HEK293 (cell line): ENCODE measurements around the gene IL17RC.

ENCODE experiments used
- CTCF ChIP-seq: fragments of 450-650 bp; formaldehyde crosslinking; IDR thresholded peaks from 2 replicates; pipeline ENCODE4 v1.5.1; 2016; ENCODE audit warnings: missing biosample characterization, missing genetic modification characterization
- PRDM1 ChIP-seq: fragments of 450-650 bp; formaldehyde crosslinking; IDR thresholded peaks from 2 replicates; pipeline ENCODE4; 2016; ENCODE audit warnings: missing biosample characterization, missing genetic modification characterization
- ZBTB21 ChIP-seq: fragments of 450-650 bp; formaldehyde crosslinking; IDR thresholded peaks from 2 replicates; pipeline ENCODE4 v1.5.1; 2017; ENCODE audit warnings: missing biosample characterization, missing genetic modification characterization
- ZNF10 ChIP-seq: fragments of 450-650 bp; formaldehyde crosslinking; IDR thresholded peaks from 2 replicates; pipeline ENCODE4 v1.5.1; 2017; ENCODE audit warnings: missing biosample characterization, missing genetic modification characterization
- ZNF174 ChIP-seq: fragments of 450-650 bp; formaldehyde crosslinking; IDR thresholded peaks from 2 replicates; pipeline ENCODE4 v1.5.0; 2017; ENCODE audit warnings: missing biosample characterization, mild to moderate bottlenecking, missing genetic modification characterization
- ZNF549 ChIP-seq: fragments of 450-650 bp; IDR thresholded peaks from 2 replicates; pipeline ENCODE4 v1.5.1; 2018; ENCODE audit warnings: missing biosample characterization, missing genetic modification characterization, mild to moderate bottlenecking, inconsistent platforms, moderate library complexity
- ZNF580 ChIP-seq: fragments of 450-650 bp; formaldehyde crosslinking; IDR thresholded peaks from 2 replicates; pipeline ENCODE4 v1.5.1; 2016; ENCODE audit warnings: missing biosample characterization, missing genetic modification characterization
- ZNF626 ChIP-seq: fragments of 450-650 bp; sonication (Bioruptor Pico); formaldehyde crosslinking; IDR thresholded peaks from 2 replicates; pipeline ENCODE4 v1.5.1; 2018; ENCODE audit warnings: missing biosample characterization, missing genetic modification characterization, inconsistent platforms
- ZNF768 ChIP-seq: fragments of 450-650 bp; formaldehyde crosslinking; IDR thresholded peaks from 2 replicates; pipeline ENCODE4 v1.5.1; 2018; ENCODE audit warnings: missing biosample characterization, mild to moderate bottlenecking, missing genetic modification characterization

GRCh38 chr3:9893739-9894138 is 23.2 kb upstream of the IL17RC start:
- no peak for TF ChIP-seq PRDM1 (tag by site-specific recombination)
- no peak for TF ChIP-seq ZNF549 (tag by site-specific recombination)
- TF ChIP-seq CTCF (tag by site-specific recombination): no peak
- no peak for TF ChIP-seq ZNF580 (tag by site-specific recombination)
- no peak for TF ChIP-seq ZBTB21
- no peak for TF ChIP-seq ZNF174
- TF ChIP-seq ZNF626 (tag by site-specific recombination): no peak
- no peak for TF ChIP-seq ZNF10 (tag by site-specific recombination)
- TF ChIP-seq ZNF768: no peak
